ENCODE data around the gene FSTL3. TPM values are rescaled to one million over a fixed set of nuclear protein-coding genes. Genes with fewer than 3 reads are reported as not detected.

Gene FSTL3
- total and polyA plus RNA-seq, 2 of the 8 experiments (the other 6 are each of a cell fraction or from before 2014, with no cell fraction given): 8.1 to 11.8 TPM

- TF ChIP-seq NANOG (IDR thresholded peaks at IDR 0.05; ENCODE audit: insufficient read depth, low read depth, low read length, poor library complexity, severe bottlenecking) (no peak), KDM1A (IDR thresholded peaks at IDR 0.05; ENCODE audit: borderline replicate concordance, low read length) (no peak), SUZ12 (IDR thresholded peaks at IDR 0.05; ENCODE audit: low read length) (no peak), NRF1 (IDR thresholded peaks at IDR 0.05; ENCODE audit: low read depth, low read length) (no peak), JUN (IDR thresholded peaks at IDR 0.05; ENCODE audit: low read depth, low read length) (no peak), PHF8 (conservative IDR thresholded peaks at IDR 0.05; ENCODE audit: low read depth, low read length) (no peak), KDM4A (IDR thresholded peaks at IDR 0.05; ENCODE audit: low read depth, low read length, severe bottlenecking) (no peak), KDM5A (IDR thresholded peaks at IDR 0.05; ENCODE audit: low read length) (no peak), SIX5 (IDR thresholded peaks at IDR 0.05; ENCODE audit: low read depth, low read length) (no peak), JUND (IDR thresholded peaks at IDR 0.05; ENCODE audit: low read length) (no peak), ATF3 (IDR thresholded peaks at IDR 0.05; ENCODE audit: insufficient read depth, low read depth, low read length) (no peak)
These were observed 17.0 kb upstream of the FSTL3 start (continued) for GRCh38 chr19:658916-659839.
